GM12891 (cell line): ENCODE measurements around the gene NUDC.

Experiments used
- DNase-seq: peaks from one replicate; pipeline ENCODE4 v3.0.0; 2011; ENCODE audit warnings: low spot score; ENCODE audit not compliant: insufficient read length
- FAIRE-seq: peaks from 2 replicates; lab custom pipeline; 2011; peaks lifted over from hg19 to GRCh38; lab: Jason Lieb, UNC
- PAX5 ChIP-seq: IDR thresholded peaks from 2 replicates; pipeline ENCODE4 v1.6.1; 2011; ENCODE audit warnings: low read length, moderate library complexity, mild to moderate bottlenecking; ENCODE audit not compliant: insufficient read depth, severe bottlenecking
- POLR2A ChIP-seq: IDR thresholded peaks from 2 replicates; pipeline ENCODE4 v1.6.1; 2011; ENCODE audit warnings: low read depth, low read length, control low read depth
- POLR2AphosphoS5 ChIP-seq: IDR thresholded peaks from 2 replicates; pipeline ENCODE4 v1.6.1; 2011; ENCODE audit warnings: low read depth, low read length, control low read depth
- POU2F2 ChIP-seq: IDR thresholded peaks from 2 replicates; pipeline ENCODE4 v1.6.1; 2011; ENCODE audit warnings: low read depth, mild to moderate bottlenecking, control low read depth, low read length, moderate library complexity
- SPI1 ChIP-seq: IDR thresholded peaks from 2 replicates; pipeline ENCODE4 v1.6.1; 2011; ENCODE audit warnings: low read depth, low read length, control low read depth
- TAF1 ChIP-seq: IDR thresholded peaks from 2 replicates; pipeline ENCODE4 v1.6.1; 2011; ENCODE audit warnings: low read depth, low read length, control low read depth

Gene NUDC

GRCh38 chr1:26889551-26890466 lies 31.7 kb upstream of the NUDC start, which contains the start of gene GPN2:
Gene GPN2 (minus strand): TSS chr1:26890283. CDS start chr1:26890096, 187 bp downstream.
- FAIRE-seq (peak; percentile 99), DNase-seq (peak; percentile 93)
- TF ChIP-seq POLR2AphosphoS5 (peak; percentile 97), PAX5 (no peak), POLR2A (peak; percentile 96), SPI1 (peak; percentile 79), TAF1 (peak; percentile 73), POU2F2 (peak; percentile 64; the same call in 1 of the 2 replicates)

GRCh38 chr1:26890467-26890796 lies 31.1 kb upstream of the NUDC start:
- no peak for TF ChIP-seq POLR2A
- TF ChIP-seq PAX5 = no peak
- TF ChIP-seq POLR2AphosphoS5 = no peak
- no peak for TF ChIP-seq SPI1
- no peak for TF ChIP-seq POU2F2
- no peak for TF ChIP-seq TAF1
- DNase-seq = no peak
- no peak for FAIRE-seq

- DNase-seq = no peak
- FAIRE-seq = no peak
- TF ChIP-seq SPI1 (no peak), PAX5 (no peak), TAF1 (no peak), POU2F2 (no peak), POLR2AphosphoS5 (no peak), POLR2A (no peak)
Observed at GRCh38 chr1:26894263-26894662, 27.3 kb upstream of the NUDC start.

GRCh38 chr1:26897351-26897750 lies 24.2 kb upstream of the NUDC start:
- FAIRE-seq (no peak), DNase-seq (no peak)
- TF ChIP-seq POLR2A (no peak), POU2F2 (no peak), POLR2AphosphoS5 (no peak), PAX5 (no peak), TAF1 (no peak), SPI1 (no peak)

GRCh38 chr1:26900001-26900814 lies 21.3 kb upstream of the NUDC start, which contains the start of gene GPATCH3:
Gene GPATCH3 (minus strand): TSS chr1:26900467. CDS start chr1:26900442, 25 bp downstream.
- DNase-seq (peak; percentile 76), FAIRE-seq (peak; percentile 98)
- peak; percentile 91 for TF ChIP-seq POLR2AphosphoS5
- TF ChIP-seq PAX5 = no peak
- TF ChIP-seq POLR2A = peak; percentile 98
- TF ChIP-seq TAF1 = peak; percentile 99
- no peak for TF ChIP-seq SPI1
- TF ChIP-seq POU2F2 = peak; percentile 74

- TF ChIP-seq SPI1 (no peak), POU2F2 (no peak), PAX5 (no peak), POLR2A (no peak), TAF1 (no peak), POLR2AphosphoS5 (no peak)
- DNase-seq (no peak), FAIRE-seq (peak; percentile 26)
Observed at GRCh38 chr1:26900815-26901511, 20.6 kb upstream of the NUDC start.

- no peak for TF ChIP-seq SPI1
- no peak for TF ChIP-seq TAF1
- TF ChIP-seq POLR2AphosphoS5 = no peak
- no peak for TF ChIP-seq POU2F2
- no peak for TF ChIP-seq PAX5
- no peak for TF ChIP-seq POLR2A
- no peak for FAIRE-seq
Observed at GRCh38 chr1:26907071-26907917, 14.2 kb upstream of the NUDC start.

GRCh38 chr1:26909951-26910342 lies 11.6 kb upstream of the NUDC start:
- FAIRE-seq (no peak), DNase-seq (no peak)
- TF ChIP-seq POLR2A = no peak
- no peak for TF ChIP-seq TAF1

More at GRCh38 chr1:26907071-26907917, 14.2 kb upstream of the NUDC start:
- no peak for DNase-seq
